Esophagus muscularis mucosa (tissue), 4 donors: Measurements from ENCODE around the gene ERAP2. TPM values are rescaled to one million over a fixed set of nuclear protein-coding genes. Genes with fewer than 3 reads are reported as not detected.
"Not testable (repeated sequence)": the region's sequence is repeated elsewhere in the genome, so short reads cannot be mapped to it uniquely, and the experiment has no call there.

Experiments used
- DNase-seq: peaks from one replicate; pipeline ENCODE4 v3.0.0-alpha.2; 2017; ENCODE audit errors: extremely low spot score
- H3K27ac ChIP-seq, 4 donors: fragments of 200-600 bp; sonication (generic); replicated peaks in 1 of 4; 1 replicate in 3 of 4; 2 replicates in 1 of 4; pipeline ENCODE4 v1.5.1; 2016 to 2019; ENCODE audit warnings: mild to moderate bottlenecking in 1 of 4
- H3K27me3 ChIP-seq, 4 donors: fragments of 200-600 bp; sonication (generic); one replicate each; pipeline versions ENCODE4 v1.5.1 to v1.6.0; 2016 to 2019
- H3K36me3 ChIP-seq, 4 donors: fragments of 200-600 bp; sonication (generic); one replicate each; pipeline ENCODE4 v1.5.1; 2016 to 2019
- H3K4me1 ChIP-seq, 4 donors: fragments of 200-600 bp; sonication (generic); one replicate each; pipeline ENCODE4 v1.5.1; 2016 to 2019
- H3K4me3 ChIP-seq, 4 donors: fragments of 200-600 bp; sonication (generic); 1 replicate in 2 of 4; 2 replicates in 2 of 4; pipeline ENCODE4 v1.5.1; 2016 to 2019; ENCODE audit warnings: mild to moderate bottlenecking in 4 of 4, moderate library complexity in 1 of 4
- H3K9me3 ChIP-seq, 4 donors: fragments of 200-600 bp; sonication (generic); 1 replicate in 3 of 4; 2 replicates in 1 of 4; pipeline ENCODE4 v1.5.1; 2016 to 2019
- CTCF ChIP-seq, 3 experiments: fragments of 200-600 bp in 2 of 3; fragments of 450-650 bp in 1 of 3; sonication (generic) in 2 of 3; IDR thresholded peaks; one replicate each; pipeline ENCODE4 v1.5.1; 2017 to 2019; ENCODE audit warnings: antibody characterized with exemption in 3 of 3, mild to moderate bottlenecking in 2 of 3, moderate library complexity in 1 of 3
- EP300 ChIP-seq: sonication (generic); formaldehyde crosslinking; IDR thresholded peaks from one replicate; pipeline ENCODE4 v1.6.1; 2017; ENCODE audit warnings: antibody characterized with exemption
- POLR2A ChIP-seq: fragments of 450-650 bp; IDR thresholded peaks from one replicate; pipeline ENCODE4 v1.6.1; 2017; ENCODE audit warnings: antibody characterized with exemption, moderate library complexity, mild to moderate bottlenecking, low read depth
- POLR2AphosphoS5 ChIP-seq, 2 donors: sonication (generic); formaldehyde crosslinking; IDR thresholded peaks; one replicate each; pipeline ENCODE4 v1.6.1; 2017; ENCODE audit warnings: antibody characterized with exemption in 2 of 2
- WGBS: methylation state at CpG from one replicate; pipeline ENCODE4 v1.1.5; 2018; 5-methylcytosine and 5-hydroxymethylcytosine counted together
- intact Hi-C: fragments of 100-400 bp; cut with DNase I; formaldehyde crosslinking; loops from one replicate; pipeline ENCODE4 v1.15.1; 2023
- total RNA-seq, 4 donors: library from RNA; depleted of rRNA; stranded (reverse); fragments of >200 nt; gene quantifications; one replicate each; pipeline versions ENCODE4 v1.1.0 to v1.2.1, GENCODE V29; 2016

ERAP2 gene
- total RNA-seq, 4 donors from 2014 or later, result 6.6 to 12.3 (median 7.3) TPM

- Histone ChIP-seq H3K36me3 (no peaks in the 10 kb centered on the region), H3K27ac (no peak overlapping the region), H3K4me3 (no peak overlapping the region), H3K4me1 (peaks cover 22 to 26% (median 24%) of the 10 kb centered on the region in 4 donors), H3K27me3 (no peaks in the 10 kb centered on the region), H3K9me3 (no peaks in the 10 kb centered on the region)
- TF ChIP-seq POLR2AphosphoS5 (IDR thresholded peaks at IDR 0.05) (no peak), EP300 (no peak), POLR2A (no peak), CTCF (IDR thresholded peaks at IDR 0.05) (no peak)
- WGBS, result 96% methylated on average over 3 of the region's 3 CpGs
- DNase-seq, result no peak
- intact Hi-C loops, result loop anchor here (10.0 kb wide), 1 partner anchor 235 kb away; no protein-coding TSS in a partner anchor
These were observed 53.8 kb downstream of the ERAP2 start for GRCh38 chr5:96930058-96930457.

DNA sequence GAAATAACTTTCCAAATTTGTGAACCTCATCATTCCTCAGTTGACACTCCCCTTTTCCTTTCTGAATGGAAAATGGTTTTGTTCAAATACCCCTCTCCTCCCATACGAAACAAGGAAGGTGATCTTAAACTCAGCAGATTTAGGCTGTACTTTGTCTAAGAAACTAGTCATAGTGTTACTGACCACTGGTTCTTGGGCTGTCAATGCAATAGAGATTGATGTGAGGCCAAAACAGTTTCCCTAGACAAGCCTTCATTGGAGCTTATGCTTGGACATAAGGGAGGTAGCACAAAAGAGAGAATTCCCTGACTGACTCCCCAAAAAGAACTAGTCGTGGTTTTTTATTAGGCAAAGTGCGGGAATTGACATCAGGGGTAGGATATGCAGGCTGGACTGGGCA is 54.3 kb downstream of the ERAP2 start:
- intact Hi-C loops, result loop anchor here (10.0 kb wide), 1 partner anchor 234 kb away; no protein-coding TSS in a partner anchor
- Histone ChIP-seq H3K27ac (no peak overlapping the region), H3K36me3 (no peaks in the 10 kb centered on the region), H3K27me3 (no peaks in the 10 kb centered on the region), H3K9me3 (no peaks in the 10 kb centered on the region), H3K4me3 (no peak overlapping the region), H3K4me1 (peaks cover 22 to 26% (median 24%) of the 10 kb centered on the region in 4 donors)
- WGBS, result 90% methylated on average over 3 of the region's 3 CpGs
- DNase-seq, result no peak
- TF ChIP-seq EP300 (no peak), POLR2AphosphoS5 (IDR thresholded peaks at IDR 0.05) (no peak), CTCF (IDR thresholded peaks at IDR 0.05) (no peak), POLR2A (no peak)

DNA sequence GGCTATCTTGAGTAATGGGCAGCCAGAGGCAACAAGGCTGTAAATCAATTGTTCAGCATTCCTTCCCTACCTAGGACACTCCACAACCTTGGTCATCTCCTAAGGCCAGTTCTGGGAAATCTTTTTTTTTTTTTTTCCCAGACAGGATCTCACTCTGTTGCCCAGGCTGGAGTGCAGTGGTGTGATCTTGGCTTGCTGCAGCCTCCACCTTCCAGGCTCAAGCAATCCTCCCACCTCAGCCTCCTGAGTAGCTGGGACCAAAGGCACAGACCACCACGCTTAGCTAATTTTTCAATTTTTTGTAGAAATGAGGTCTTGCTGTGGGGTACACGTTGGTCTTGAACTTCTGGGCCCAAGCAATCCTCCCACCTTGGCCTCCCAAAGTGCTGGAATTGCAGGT is 54.7 kb downstream of the ERAP2 start:
- H3K9me3 ChIP-seq, H3K27me3 ChIP-seq, H3K36me3 ChIP-seq, H3K4me3 ChIP-seq, DNase-seq, H3K27ac ChIP-seq: not testable (repeated sequence)
- WGBS, result 96% methylated on average over 2 of the region's 2 CpGs
- intact Hi-C loops, result loop anchor here (10.0 kb wide), 1 partner anchor 234 kb away; no protein-coding TSS in a partner anchor
- H3K4me1 ChIP-seq, result peaks cover 22 to 26% (median 24%) of the 10 kb centered on the region in 4 donors

GRCh38 chr5:96931605-96932004 is 55.3 kb downstream of the ERAP2 start:
- no peaks in the 10 kb centered on the region for H3K36me3 ChIP-seq
- 86% methylated on average over 1 of the region's 1 CpG for WGBS
- H3K9me3 ChIP-seq, result no peaks in the 10 kb centered on the region
- H3K4me1 ChIP-seq, result peaks cover 22 to 26% (median 25%) of the 10 kb centered on the region in 4 donors
- H3K27ac ChIP-seq, result no peak overlapping the region
- H3K4me3 ChIP-seq, result no peak overlapping the region
- DNase-seq, result no peak
- no peak for TF ChIP-seq POLR2A
- TF ChIP-seq EP300, result no peak
- TF ChIP-seq POLR2AphosphoS5 (IDR thresholded peaks at IDR 0.05), result no peak
- TF ChIP-seq CTCF (IDR thresholded peaks at IDR 0.05), result no peak
- no peaks in the 10 kb centered on the region for H3K27me3 ChIP-seq
- intact Hi-C loops, result loop anchor here (10.0 kb wide), 1 partner anchor 233 kb away; no protein-coding TSS in a partner anchor

DNA sequence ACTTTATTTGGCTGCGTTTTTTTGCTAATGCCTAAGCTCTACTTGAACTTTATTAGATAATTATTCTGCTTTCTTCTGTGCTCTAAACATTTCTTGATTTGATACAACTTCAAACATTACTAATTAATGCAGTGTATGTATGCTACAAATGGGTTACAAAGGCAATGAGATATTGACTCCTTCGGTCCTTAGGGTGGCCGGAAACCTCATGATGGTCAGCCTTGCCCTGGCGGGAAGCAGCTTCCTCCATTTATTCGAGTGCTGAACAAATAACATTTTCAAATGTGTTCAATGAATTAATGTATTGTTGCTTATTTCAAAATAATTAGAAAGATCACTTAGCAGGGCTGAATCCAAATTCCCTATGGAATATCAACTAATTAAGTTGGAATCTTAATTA is 55.7 kb downstream of the ERAP2 start:
- intact Hi-C loops, result loop anchor here (10.0 kb wide), 1 partner anchor 233 kb away; no protein-coding TSS in a partner anchor
- DNase-seq, result no peak
- TF ChIP-seq CTCF (IDR thresholded peaks at IDR 0.05) (no peak), POLR2AphosphoS5 (IDR thresholded peaks at IDR 0.05) (no peak), POLR2A (no peak), EP300 (no peak)
- H3K4me1 ChIP-seq, result peaks cover 22 to 29% (median 27%) of the 10 kb centered on the region in 4 donors
- H3K4me3 ChIP-seq, result no peak overlapping the region
- H3K9me3 ChIP-seq, result no peaks in the 10 kb centered on the region
- WGBS, result 91% methylated on average over 5 of the region's 5 CpGs
- no peaks in the 10 kb centered on the region for H3K27me3 ChIP-seq
- H3K36me3 ChIP-seq, result no peaks in the 10 kb centered on the region
- no peak overlapping the region for H3K27ac ChIP-seq
